Nucleus accumbens (tissue), 56 donors: Measurements from ENCODE around the gene FAM53A.
"Not testable (repeated sequence)": the region's sequence is repeated elsewhere in the genome, so short reads cannot be mapped to it uniquely, and the experiment has no call there.

Source experiments
- DNase-seq, 56 donors: peaks; one replicate each; lab custom pipeline; 2025; lab: John Stamatoyannopoulos, UW

FAM53A gene

GRCh38 chr4:1717129-1718094 lies 33.3 kb upstream of the FAM53A start:
- no peak for DNase-seq

GRCh38 chr4:1716065-1716945 lies 32.2 kb upstream of the FAM53A start:
- DNase-seq, result no peak

- no peak for DNase-seq
These were observed 31.1 kb upstream of the FAM53A start for GRCh38 chr4:1715002-1715758.

GRCh38 chr4:1714303-1715001 lies 30.3 kb upstream of the FAM53A start:
- no peak for DNase-seq

- DNase-seq, result peak in 2 of 56 donors; percentile 57 to 66
These were observed 29.1 kb upstream of the FAM53A start for GRCh38 chr4:1713003-1713851.

- DNase-seq, result peak in 55 of 56 donors; percentile 41 to 95 (median 83)
These were observed 28.3 kb upstream of the FAM53A start, which contains the start of gene SLBP for GRCh38 chr4:1712216-1713002. SLBP (minus strand) TSS chr4:1712319; CDS start chr4:1712188, 131 bp downstream.

- DNase-seq, result peak in 33 of 56 donors; percentile 20 to 76 (median 45)
These were observed 27.6 kb upstream of the FAM53A start for GRCh38 chr4:1711571-1712215.

- no peak for DNase-seq
These were observed 27.0 kb upstream of the FAM53A start for GRCh38 chr4:1711055-1711570.

GRCh38 chr4:1708581-1708980 lies 24.5 kb upstream of the FAM53A start:
- DNase-seq, result no peak

GRCh38 chr4:1706358-1706757 lies 22.2 kb upstream of the FAM53A start:
- DNase-seq, result no peak

- DNase-seq, result no peak
These were observed 21.6 kb upstream of the FAM53A start for GRCh38 chr4:1705732-1706131.

GRCh38 chr4:1703867-1704266 lies 19.8 kb upstream of the FAM53A start:
- DNase-seq, result no peak

GRCh38 chr4:1701671-1702070 lies 17.6 kb upstream of the FAM53A start:
- DNase-seq, result not testable (repeated sequence)

- peak in 3 of 56 donors; percentile 21 to 34 (median 30) for DNase-seq
These were observed 11.8 kb upstream of the FAM53A start for GRCh38 chr4:1695913-1696312.

- peak in 32 of 56 donors; percentile 6 to 58 (median 32) for DNase-seq
These were observed 9.2 kb upstream of the FAM53A start for GRCh38 chr4:1693131-1693896.

GRCh38 chr4:1691737-1692373 lies 7.7 kb upstream of the FAM53A start:
- no peak for DNase-seq
